ENCODE results near the gene FARP1.

The FARP1 gene

GRCh38 chr13:98484289-98485219, 341.7 kb downstream of the FARP1 start:
- peaks cover 62% of the 10 kb centered on the region for H3K4me1 Mint-ChIP-seq

GRCh38 chr13:98485561-98485960, 342.7 kb downstream of the FARP1 start:
- peaks cover 68% of the 10 kb centered on the region for H3K4me1 Mint-ChIP-seq

More at GRCh38 chr13:98484289-98485219, 341.7 kb downstream of the FARP1 start:
- Mint-ChIP-seq H3K27me3 (no peaks in the 10 kb centered on the region), H3K27ac (peak overlapping the region; percentile 74), H3K9me3 (no peaks in the 10 kb centered on the region), H3K36me3 (peaks cover 10% of the 10 kb centered on the region), H3K4me3 (no peak overlapping the region)
- CTCF ChIA-PET = interaction anchor here (0.9 to 2.2 kb wide), 4 partner anchors 9 to 72 kb away, joined by 3 to 7 read pairs (median 5); no protein-coding TSS in a partner anchor
- DNase-seq = peak; percentile 42

GRCh38 chr13:98486412-98486811, 343.5 kb downstream of the FARP1 start:
- no peak for DNase-seq
- peaks cover 6% of the 10 kb centered on the region for H3K36me3 Mint-ChIP-seq
- H3K4me1 Mint-ChIP-seq = peaks cover 66% of the 10 kb centered on the region
- CTCF ChIA-PET = interaction anchor here (1.9 kb wide), 1 partner anchor 167 kb away, joined by 5 read pairs; no protein-coding TSS in a partner anchor
- H3K27ac Mint-ChIP-seq = peak overlapping the region; percentile 50
- no peaks in the 10 kb centered on the region for H3K27me3 Mint-ChIP-seq
- no peaks in the 10 kb centered on the region for H3K9me3 Mint-ChIP-seq
- no peak overlapping the region for H3K4me3 Mint-ChIP-seq

More at GRCh38 chr13:98485561-98485960, 342.7 kb downstream of the FARP1 start:
- H3K27ac Mint-ChIP-seq = peak overlapping the region; percentile 74
- CTCF ChIA-PET = interaction anchor here (1.1 to 2.2 kb wide), 3 partner anchors 10 to 168 kb away, joined by 4 to 7 read pairs (median 5); no protein-coding TSS in a partner anchor
- H3K27me3 Mint-ChIP-seq = no peaks in the 10 kb centered on the region
- H3K36me3 Mint-ChIP-seq = peaks cover 9% of the 10 kb centered on the region
- H3K9me3 Mint-ChIP-seq = no peaks in the 10 kb centered on the region
- no peak for DNase-seq
- no peak overlapping the region for H3K4me3 Mint-ChIP-seq

GRCh38 chr13:98487016-98487415, 344.1 kb downstream of the FARP1 start:
- Mint-ChIP-seq H3K36me3 (peaks cover 7% of the 10 kb centered on the region), H3K9me3 (no peaks in the 10 kb centered on the region), H3K27ac (no peak overlapping the region), H3K27me3 (no peaks in the 10 kb centered on the region), H3K4me3 (no peak overlapping the region), H3K4me1 (peaks cover 64% of the 10 kb centered on the region)
- no peak for DNase-seq
- CTCF ChIA-PET = interaction anchor here (1.9 kb wide), 2 partner anchors 41 to 166 kb away, joined by 3 to 5 read pairs; no protein-coding TSS in a partner anchor

GRCh38 chr13:98487522-98487921, 344.6 kb downstream of the FARP1 start:
- Mint-ChIP-seq H3K36me3 (peaks cover 7% of the 10 kb centered on the region), H3K9me3 (no peaks in the 10 kb centered on the region), H3K4me1 (peaks cover 69% of the 10 kb centered on the region), H3K27ac (no peak overlapping the region), H3K27me3 (no peaks in the 10 kb centered on the region), H3K4me3 (no peak overlapping the region)
- DNase-seq = no peak
- CTCF ChIA-PET = interaction anchor here (1.9 kb wide), 1 partner anchor 41 kb away, joined by 3 read pairs; no protein-coding TSS in a partner anchor

GRCh38 chr13:98488736-98489135, 345.8 kb downstream of the FARP1 start:
- no peaks in the 10 kb centered on the region for H3K27me3 Mint-ChIP-seq
- H3K4me3 Mint-ChIP-seq = no peak overlapping the region
- peaks cover 13% of the 10 kb centered on the region for H3K36me3 Mint-ChIP-seq
- no peak overlapping the region for H3K27ac Mint-ChIP-seq
- DNase-seq = no peak
- CTCF ChIA-PET = interaction anchor here (1.9 kb wide), 1 partner anchor 40 kb away, joined by 3 read pairs; no protein-coding TSS in a partner anchor
- no peaks in the 10 kb centered on the region for H3K9me3 Mint-ChIP-seq
- H3K4me1 Mint-ChIP-seq = peaks cover 65% of the 10 kb centered on the region

GRCh38 chr13:98489446-98490194, 346.7 kb downstream of the FARP1 start:
- Mint-ChIP-seq H3K9me3 (no peaks in the 10 kb centered on the region), H3K27me3 (no peaks in the 10 kb centered on the region), H3K4me3 (no peak overlapping the region), H3K36me3 (peaks cover 16% of the 10 kb centered on the region), H3K4me1 (peaks cover 60% of the 10 kb centered on the region), H3K27ac (peak overlapping the region; percentile 14)
- CTCF ChIA-PET = no interaction called here
- DNase-seq = no peak

GRCh38 chr13:98490195-98490836, 347.4 kb downstream of the FARP1 start:
- Mint-ChIP-seq H3K27me3 (no peaks in the 10 kb centered on the region), H3K9me3 (no peaks in the 10 kb centered on the region), H3K27ac (peak overlapping the region; percentile 76), H3K4me1 (peaks cover 53% of the 10 kb centered on the region), H3K36me3 (peaks cover 17% of the 10 kb centered on the region), H3K4me3 (no peak overlapping the region)
- CTCF ChIA-PET = interaction anchor here (0.7 kb wide), 1 partner anchor 348 kb away, joined by 4 read pairs; no protein-coding TSS in a partner anchor
- no peak for DNase-seq

GRCh38 chr13:98490866-98491265, 348.0 kb downstream of the FARP1 start:
- Mint-ChIP-seq H3K27me3 (no peaks in the 10 kb centered on the region), H3K4me3 (no peak overlapping the region), H3K36me3 (peaks cover 18% of the 10 kb centered on the region), H3K27ac (peak overlapping the region; percentile 76), H3K4me1 (peaks cover 48% of the 10 kb centered on the region), H3K9me3 (no peaks in the 10 kb centered on the region)
- no peak for DNase-seq
- CTCF ChIA-PET = interaction anchor here (0.7 to 1.4 kb wide), 2 partner anchors 45 to 347 kb away, joined by 3 to 4 read pairs; no protein-coding TSS in a partner anchor

GRCh38 chr13:98492335-98493041, 349.6 kb downstream of the FARP1 start:
- no peak for DNase-seq
- Mint-ChIP-seq H3K4me3 (no peak overlapping the region), H3K36me3 (peaks cover 19% of the 10 kb centered on the region), H3K9me3 (no peaks in the 10 kb centered on the region), H3K27me3 (no peaks in the 10 kb centered on the region), H3K27ac (no peak overlapping the region), H3K4me1 (peaks cover 47% of the 10 kb centered on the region)
- CTCF ChIA-PET = interaction anchor here (1.4 kb wide), 1 partner anchor 47 kb away, joined by 3 read pairs; no protein-coding TSS in a partner anchor

GRCh38 chr13:98493042-98493712, 350.3 kb downstream of the FARP1 start:
- CTCF ChIA-PET = no interaction called here
- H3K27ac Mint-ChIP-seq = no peak overlapping the region
- no peak overlapping the region for H3K4me3 Mint-ChIP-seq
- H3K4me1 Mint-ChIP-seq = peaks cover 49% of the 10 kb centered on the region
- DNase-seq = no peak
- peaks cover 24% of the 10 kb centered on the region for H3K36me3 Mint-ChIP-seq
- H3K9me3 Mint-ChIP-seq = no peaks in the 10 kb centered on the region
- no peaks in the 10 kb centered on the region for H3K27me3 Mint-ChIP-seq

- no peaks in the 10 kb centered on the region for H3K27me3 Mint-ChIP-seq
- H3K9me3 Mint-ChIP-seq = no peaks in the 10 kb centered on the region
- peaks cover 45% of the 10 kb centered on the region for H3K4me1 Mint-ChIP-seq
- no peak for DNase-seq
- H3K27ac Mint-ChIP-seq = no peak overlapping the region
- CTCF ChIA-PET = interaction anchor here (1.0 to 1.4 kb wide), 3 partner anchors 13 to 159 kb away, joined by 3 read pairs; no protein-coding TSS in a partner anchor
- peaks cover 26% of the 10 kb centered on the region for H3K36me3 Mint-ChIP-seq
- no peak overlapping the region for H3K4me3 Mint-ChIP-seq
These were observed 351.9 kb downstream of the FARP1 start for GRCh38 chr13:98494769-98495168.

Measured in activated naive CD4-positive, alpha-beta T cell treated with anti-CD3 and anti-CD28 coated beads, Interleukin-2, amount 10 ng/mL, durations not matched to agents 7 days and 5 days (primary cell).